Stimulated activated CD4-positive, alpha-beta T cell treated with anti-CD3 and anti-CD28 coated beads, Interleukin-12 subunit alpha, Interleukin-12 subunit beta, amount 100 ng/mL, for 24 hours (primary cell): Measurements from ENCODE around the gene AHNAK.

Experiments used
- DNase-seq, 2 experiments: peaks; one replicate each; pipeline ENCODE4 v3.0.0-alpha.2; 2020; ENCODE audit warnings: low read depth in 2 of 2

Gene AHNAK

DNA sequence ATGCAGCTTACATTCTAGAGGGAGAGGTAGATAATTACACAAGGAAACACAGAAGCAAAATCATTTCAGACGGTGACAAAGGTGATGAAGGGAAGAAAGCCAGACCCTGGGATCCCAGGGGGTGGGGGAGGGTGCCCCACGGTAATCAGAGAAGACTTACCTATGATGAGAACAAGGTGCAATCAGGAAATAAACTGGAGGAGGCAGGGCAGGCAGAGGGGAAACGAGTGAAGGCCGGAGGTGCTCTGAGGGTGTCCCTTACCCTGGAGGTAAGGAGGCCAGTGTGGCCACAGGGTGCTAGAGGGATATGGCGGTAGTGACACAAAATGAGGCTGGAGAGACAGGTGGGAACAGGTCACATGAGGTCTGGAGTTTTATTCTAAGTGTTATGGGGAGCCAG, 141.7 kb downstream of the AHNAK start:
- no peak for DNase-seq

DNA sequence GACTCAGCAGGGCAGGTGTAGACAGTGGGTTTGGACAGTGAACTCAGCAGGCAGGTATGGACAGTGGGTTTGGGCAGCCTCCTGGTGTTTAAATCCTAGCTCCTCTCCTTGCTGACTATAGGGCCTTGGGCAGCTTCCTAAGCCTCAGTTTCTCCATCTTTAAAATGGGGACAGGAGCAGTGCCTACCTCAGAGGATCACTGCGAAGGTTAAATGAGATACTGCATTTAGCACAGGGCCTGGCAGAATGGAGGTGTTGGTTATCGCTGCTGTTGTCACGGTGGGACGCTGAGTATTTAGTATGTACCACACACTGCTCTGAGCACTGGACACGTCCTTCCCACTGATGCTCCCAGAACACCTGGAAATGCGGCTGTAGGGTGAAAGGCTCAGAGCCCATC, 142.2 kb downstream of the AHNAK start:
- no peak for DNase-seq

- no peak for DNase-seq
These were observed 143.5 kb downstream of the AHNAK start for GRCh38 chr11:62402960-62403730.

GRCh38 chr11:62402226-62402959, 144.2 kb downstream of the AHNAK start:
- peak; percentile 31 to 47 for DNase-seq

GRCh38 chr11:62401811-62402210, 144.8 kb downstream of the AHNAK start:
- no peak for DNase-seq

- DNase-seq: no peak
These were observed 145.2 kb downstream of the AHNAK start for GRCh38 chr11:62401356-62401755.

DNA sequence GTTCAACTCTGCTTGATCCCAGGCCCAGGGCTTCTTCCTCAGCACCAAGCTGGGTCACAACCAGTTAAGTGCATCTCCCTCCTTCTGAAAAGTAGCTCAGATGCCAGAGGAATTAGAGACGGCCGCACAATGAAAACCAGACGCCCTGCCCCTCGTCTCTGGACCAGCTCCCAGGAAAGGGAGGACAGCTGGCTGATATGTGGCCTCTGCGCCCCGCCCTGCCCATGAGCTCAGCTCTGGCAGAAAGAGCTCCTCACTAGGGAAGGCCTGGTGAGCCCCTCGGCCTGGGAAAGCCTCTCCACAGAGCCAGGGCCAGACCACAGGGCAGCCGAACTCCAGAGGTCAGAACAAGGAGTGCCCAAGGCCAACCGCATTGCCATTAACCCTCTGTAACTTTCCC, 145.8 kb downstream of the AHNAK start:
- no peak for DNase-seq

DNA sequence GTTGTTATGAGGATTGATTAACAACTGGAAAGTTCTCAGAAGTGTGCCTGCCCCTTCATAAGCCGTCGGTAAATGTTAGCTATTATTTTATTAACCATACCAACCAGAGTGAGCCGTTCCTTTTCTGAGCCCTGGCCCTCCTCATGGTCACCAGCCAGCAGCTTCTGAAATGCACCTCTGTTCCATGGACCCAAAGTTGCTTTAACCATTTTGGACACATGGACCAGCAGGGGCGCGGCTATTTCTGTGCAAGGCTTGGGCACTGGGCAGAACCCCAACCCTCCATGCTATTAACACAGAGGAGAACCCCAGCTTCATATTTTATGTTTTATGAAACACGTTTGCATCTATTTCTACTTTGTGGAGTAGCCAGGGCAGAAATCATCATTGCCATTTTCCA, 146.3 kb downstream of the AHNAK start:
- no peak for DNase-seq

- DNase-seq: no peak
These were observed 146.7 kb downstream of the AHNAK start for GRCh38 chr11:62399878-62400266.

- DNase-seq: no peak
These were observed 147.3 kb downstream of the AHNAK start for GRCh38 chr11:62399172-62399877.

DNA sequence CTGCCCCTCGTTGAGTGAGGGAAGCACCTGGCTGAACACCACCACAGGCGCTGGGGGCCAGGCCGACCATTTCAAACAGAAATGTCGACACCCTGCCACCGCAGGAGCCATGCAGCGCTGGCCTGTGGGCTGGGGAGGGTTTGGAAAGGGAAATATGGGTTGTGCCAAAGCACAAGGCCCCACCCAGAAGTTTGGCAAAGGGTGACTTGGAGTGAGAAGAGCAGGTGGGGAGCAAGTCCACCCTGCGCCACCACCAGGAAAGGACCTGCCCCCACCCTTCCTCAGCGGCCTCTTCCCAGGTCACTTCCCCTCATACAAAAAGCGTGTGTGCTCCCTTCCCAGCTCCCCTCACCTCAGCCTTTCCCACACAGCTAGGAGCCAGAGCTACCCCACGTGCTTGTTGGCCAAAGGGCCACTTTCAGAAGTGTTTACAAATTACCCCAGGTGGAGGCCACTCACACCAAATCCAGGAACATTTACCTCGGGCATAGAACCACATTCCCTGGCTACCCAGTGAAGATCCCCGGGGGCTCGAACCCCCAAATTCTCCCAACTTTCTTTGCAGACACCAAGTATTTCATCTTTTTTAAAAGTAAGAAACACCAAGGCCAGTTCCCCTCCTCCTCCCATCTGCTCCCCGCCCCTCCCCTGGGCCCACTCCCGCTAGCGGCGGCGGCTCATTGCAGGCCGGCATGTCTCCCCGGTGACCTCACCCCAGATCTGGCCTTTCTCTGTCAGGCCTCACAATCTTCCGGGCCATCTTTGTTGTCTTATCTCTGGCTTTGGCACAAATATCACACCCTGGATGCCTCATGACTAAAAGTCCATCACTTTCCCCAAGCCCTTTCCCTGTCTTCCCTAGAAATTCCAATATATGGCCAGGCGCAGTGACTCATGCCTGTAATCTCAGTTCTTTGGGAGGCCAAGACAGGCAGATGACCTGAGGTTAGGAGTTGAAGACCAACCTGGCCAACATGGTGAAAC, 148.3 kb downstream of the AHNAK start:
- DNase-seq: no peak

DNA sequence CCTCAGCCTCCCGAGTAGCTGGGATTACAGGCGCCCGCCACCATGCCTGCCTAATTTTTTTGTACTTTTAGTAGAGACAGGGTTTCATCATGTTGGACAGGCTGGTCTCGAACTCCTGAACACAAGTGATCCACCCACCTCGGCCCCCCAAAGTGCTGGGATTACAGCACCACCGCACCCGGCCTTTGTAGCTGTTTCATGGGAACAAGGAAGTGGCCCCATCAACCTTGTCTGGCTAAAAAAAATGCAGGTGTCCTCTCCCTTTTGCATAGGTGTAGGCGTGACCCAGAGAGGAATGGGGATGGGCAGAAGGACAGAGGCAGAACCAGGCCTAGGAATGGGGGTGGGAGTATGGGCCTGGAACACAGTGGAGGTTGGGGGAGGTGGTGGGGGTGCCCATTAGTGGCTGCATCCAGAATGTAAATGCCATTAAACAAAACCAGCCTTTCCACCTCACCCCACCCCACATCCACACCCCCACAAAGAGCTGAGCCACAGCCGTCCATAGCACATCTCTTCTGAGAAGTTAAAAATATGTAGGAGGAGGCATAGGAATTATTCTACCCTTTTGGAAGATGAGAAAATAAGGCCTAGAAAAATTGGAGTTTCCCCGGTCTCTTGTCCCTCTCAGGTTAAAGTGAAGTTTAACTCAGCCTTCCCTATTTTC, 150.6 kb downstream of the AHNAK start:
- DNase-seq: no peak

GRCh38 chr11:62394825-62395538, 151.6 kb downstream of the AHNAK start:
- no peak for DNase-seq

GRCh38 chr11:62393735-62394134, 152.9 kb downstream of the AHNAK start:
- DNase-seq: no peak

- no peak for DNase-seq
These were observed 153.5 kb downstream of the AHNAK start for GRCh38 chr11:62393061-62393611.

DNA sequence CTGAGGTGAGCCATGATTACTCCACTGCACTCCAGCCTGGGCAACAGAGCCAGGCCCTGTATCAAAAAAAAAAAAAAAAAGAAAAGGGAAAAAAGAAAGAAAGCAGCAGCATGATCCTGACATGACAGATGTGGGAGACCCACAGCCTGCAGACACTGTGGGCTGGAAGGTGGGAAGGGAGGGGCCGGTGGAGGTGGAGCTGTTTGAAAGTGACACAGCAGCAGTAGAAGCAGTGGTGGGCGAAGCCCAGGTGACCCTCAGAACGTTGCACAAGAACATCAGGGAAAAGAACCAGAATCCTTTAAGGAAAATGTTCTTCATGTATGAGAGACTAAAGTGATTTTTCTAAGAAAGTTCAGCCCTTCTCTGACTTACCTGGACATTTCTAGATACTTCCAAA, 154.1 kb downstream of the AHNAK start:
- no peak for DNase-seq

GRCh38 chr11:62391642-62392425, 154.8 kb downstream of the AHNAK start:
- DNase-seq: no peak

DNA sequence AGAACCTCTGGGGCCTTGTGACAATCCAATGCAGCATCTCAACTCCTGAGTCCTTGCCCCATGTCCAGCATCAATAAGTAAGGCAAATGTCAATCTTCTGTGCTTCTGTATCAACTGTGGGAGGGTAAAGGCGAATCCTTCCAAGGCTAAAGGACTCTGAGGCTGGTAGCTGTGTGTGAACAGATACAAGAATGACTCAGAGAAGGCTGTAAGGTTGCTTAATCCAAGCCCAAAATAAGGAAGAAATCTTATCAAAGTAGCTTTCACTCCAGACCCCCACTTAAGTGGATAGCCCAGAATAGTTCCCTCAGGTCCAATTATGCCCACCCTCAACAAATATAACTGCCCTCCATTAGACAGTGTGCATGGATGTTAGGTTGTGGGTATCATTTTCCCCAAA, 155.9 kb downstream of the AHNAK start:
- no peak for DNase-seq

DNA sequence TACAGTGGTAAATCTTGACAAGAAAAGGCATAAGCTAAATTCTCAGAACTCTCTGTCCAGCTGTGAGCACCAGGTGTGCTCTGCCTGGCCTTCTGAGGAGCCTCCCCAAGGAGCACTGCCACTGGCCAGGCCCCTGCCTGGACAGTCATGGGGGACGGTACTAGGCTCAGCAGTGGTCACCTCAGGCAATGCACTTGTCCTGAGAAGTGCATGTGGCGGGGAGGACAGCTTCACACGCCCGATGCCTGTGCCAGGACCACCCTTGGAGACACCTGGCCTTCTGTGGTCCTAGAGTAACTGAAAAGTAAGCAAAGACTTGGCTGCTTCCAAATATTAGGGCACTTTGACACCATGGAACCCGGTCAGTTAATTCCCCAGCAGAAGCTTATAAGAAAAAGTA, 156.4 kb downstream of the AHNAK start:
- DNase-seq: no peak
